ENCODE data around the gene CFAP97.

GRCh38 chr4:185225940-185226339, 22.1 kb upstream of the CFAP97 start:
- TF ChIP-seq EZH2 (IDR thresholded peaks at IDR 0.05; ENCODE audit: borderline replicate concordance, insufficient read depth, low read length, poor library complexity, severe bottlenecking) (no peak), CTCF (IDR thresholded peaks at IDR 0.05; ENCODE audit: poor library complexity, severe bottlenecking) (no peak), REST (IDR thresholded peaks at IDR 0.05; ENCODE audit: borderline replicate concordance) (no peak), POLR2AphosphoS5 (IDR thresholded peaks at IDR 0.05) (no peak), EP300 (conservative IDR thresholded peaks at IDR 0.05; ENCODE audit: poor library complexity, severe bottlenecking) (no peak), TAF1 (IDR thresholded peaks at IDR 0.05; ENCODE audit: low read depth) (no peak), RAD21 (conservative IDR thresholded peaks at IDR 0.05) (no peak), SMC3 (conservative IDR thresholded peaks at IDR 0.05; ENCODE audit: poor library complexity) (no peak)
